ENCODE data around the gene HOXC13.

GRCh38 chr12:53965281-53966084, 26.9 kb downstream of the HOXC13 start:
- TF ChIP-seq CTCF (IDR thresholded peaks at IDR 0.05) (no peak), POLR2A (IDR thresholded peaks at IDR 0.05; ENCODE audit: low read depth) (no peak), EP300 (IDR thresholded peaks at IDR 0.05) (no peak)
